Ectodermal cell (in vitro differentiated cells): ENCODE measurements around the gene TBC1D14.
A peak's percentile ranks its signal among the peaks of the same experiment; 100 is the strongest.

ENCODE experiments used
- H3K27ac ChIP-seq: 2 replicates; pipeline ENCODE4 v1.7.0; 2013; ENCODE audit warnings: mild to moderate bottlenecking, low read depth, low read length; ENCODE audit not compliant: insufficient read depth, poor library complexity, severe bottlenecking
- H3K27me3 ChIP-seq: 2 replicates; pipeline ENCODE4 v1.7.0; 2013; ENCODE audit warnings: mild to moderate bottlenecking, low read length; ENCODE audit not compliant: insufficient read depth, control insufficient read depth, poor library complexity, severe bottlenecking
- H3K36me3 ChIP-seq: one replicate; pipeline ENCODE4 v1.7.0; 2013; ENCODE audit warnings: low read length; ENCODE audit not compliant: control insufficient read depth, insufficient read depth
- H3K4me1 ChIP-seq: one replicate; pipeline ENCODE4 v1.7.0; 2013; ENCODE audit warnings: low read length; ENCODE audit not compliant: control insufficient read depth, insufficient read depth
- H3K4me3 ChIP-seq: 2 replicates; pipeline ENCODE4 v1.7.0; 2013; ENCODE audit warnings: low read depth, low read length, control low read depth; ENCODE audit not compliant: insufficient read depth
- H3K9me3 ChIP-seq: 2 replicates; pipeline ENCODE4 v1.7.0; 2013; ENCODE audit warnings: mild to moderate bottlenecking, low read length, moderate library complexity; ENCODE audit not compliant: control insufficient read depth
- WGBS, 2 experiments: methylation state at CpG; one replicate each; pipeline ENCODE4 v1.1.7; 2013; ENCODE audit warnings: missing lambda C conversion rate in 2 of 2; 5-methylcytosine and 5-hydroxymethylcytosine counted together

TBC1D14 gene

GRCh38 chr4:6928081-6928480 lies 18.5 kb downstream of the TBC1D14 start:
- Histone ChIP-seq H3K4me1 (peaks cover 18% of the 10 kb centered on the region), H3K27ac (no peak overlapping the region), H3K36me3 (peaks cover 16% of the 10 kb centered on the region), H3K27me3 (no peaks in the 10 kb centered on the region), H3K9me3 (no peaks in the 10 kb centered on the region), H3K4me3 (no peak overlapping the region)
- WGBS, 2 experiments, result 94 to 97% methylated on average over 4 of the region's 4 CpGs

GRCh38 chr4:6929339-6929811 lies 19.7 kb downstream of the TBC1D14 start:
- WGBS, 2 experiments, result 83 to 84% methylated on average over 9 of the region's 9 CpGs
- H3K27me3 ChIP-seq, result no peaks in the 10 kb centered on the region

GRCh38 chr4:6929812-6930464 lies 20.3 kb downstream of the TBC1D14 start:
- no peak overlapping the region for H3K4me3 ChIP-seq
- no peaks in the 10 kb centered on the region for H3K36me3 ChIP-seq
- 62 to 66% methylated on average over 15 of the region's 15 CpGs for WGBS, 2 experiments
- H3K27ac ChIP-seq, result peak overlapping the region; percentile 50
- H3K4me1 ChIP-seq, result peaks cover 18% of the 10 kb centered on the region
- H3K27me3 ChIP-seq, result no peaks in the 10 kb centered on the region
- H3K9me3 ChIP-seq, result no peaks in the 10 kb centered on the region

More at GRCh38 chr4:6929339-6929811, 19.7 kb downstream of the TBC1D14 start:
- H3K4me3 ChIP-seq, result no peak overlapping the region
- H3K9me3 ChIP-seq, result no peaks in the 10 kb centered on the region
- H3K4me1 ChIP-seq, result peaks cover 18% of the 10 kb centered on the region
- H3K27ac ChIP-seq, result no peak overlapping the region
- H3K36me3 ChIP-seq, result peaks cover 3% of the 10 kb centered on the region

- WGBS, 2 experiments, result 94% methylated on average over 3 of the region's 3 CpGs
- Histone ChIP-seq H3K4me3 (no peak overlapping the region), H3K9me3 (no peaks in the 10 kb centered on the region), H3K4me1 (peaks cover 19% of the 10 kb centered on the region), H3K27ac (peak overlapping the region; percentile 26), H3K27me3 (no peaks in the 10 kb centered on the region), H3K36me3 (no peaks in the 10 kb centered on the region)
Observed at GRCh38 chr4:6932475-6932874, 22.8 kb downstream of the TBC1D14 start.

- H3K36me3 ChIP-seq, result no peaks in the 10 kb centered on the region
- WGBS, 2 experiments, result 92 to 93% methylated on average over 3 of the region's 3 CpGs
- peaks cover 24% of the 10 kb centered on the region for H3K4me1 ChIP-seq
- no peaks in the 10 kb centered on the region for H3K27me3 ChIP-seq
- H3K4me3 ChIP-seq, result no peak overlapping the region
- no peaks in the 10 kb centered on the region for H3K9me3 ChIP-seq
- H3K27ac ChIP-seq, result peak overlapping the region; percentile 26
Observed at GRCh38 chr4:6932918-6933317, 23.3 kb downstream of the TBC1D14 start.

GRCh38 chr4:6933691-6934430 lies 24.2 kb downstream of the TBC1D14 start:
- Histone ChIP-seq H3K4me1 (peaks cover 29% of the 10 kb centered on the region), H3K9me3 (no peaks in the 10 kb centered on the region), H3K36me3 (no peaks in the 10 kb centered on the region), H3K4me3 (no peak overlapping the region), H3K27ac (no peak overlapping the region), H3K27me3 (no peaks in the 10 kb centered on the region)
- WGBS, 2 experiments, result 89 to 91% methylated on average over 9 of the region's 9 CpGs

GRCh38 chr4:6935965-6936364 lies 26.3 kb downstream of the TBC1D14 start:
- Histone ChIP-seq H3K27ac (no peak overlapping the region), H3K4me1 (peaks cover 30% of the 10 kb centered on the region), H3K9me3 (no peaks in the 10 kb centered on the region), H3K36me3 (no peaks in the 10 kb centered on the region), H3K27me3 (no peaks in the 10 kb centered on the region), H3K4me3 (no peak overlapping the region)
- 95% methylated on average over 4 of the region's 4 CpGs for WGBS, 2 experiments

GRCh38 chr4:6937201-6937600 lies 27.6 kb downstream of the TBC1D14 start:
- no peak overlapping the region for H3K27ac ChIP-seq
- H3K27me3 ChIP-seq, result no peaks in the 10 kb centered on the region
- WGBS, 2 experiments, result 94 to 95% methylated on average over 6 of the region's 6 CpGs

GRCh38 chr4:6937754-6938153 lies 28.1 kb downstream of the TBC1D14 start:
- Histone ChIP-seq H3K27ac (no peak overlapping the region), H3K36me3 (no peaks in the 10 kb centered on the region), H3K27me3 (no peaks in the 10 kb centered on the region), H3K4me3 (no peak overlapping the region), H3K9me3 (no peaks in the 10 kb centered on the region), H3K4me1 (peaks cover 36% of the 10 kb centered on the region)
- 80 to 83% methylated on average over 17 of the region's 17 CpGs for WGBS, 2 experiments

More at GRCh38 chr4:6937201-6937600, 27.6 kb downstream of the TBC1D14 start:
- peaks cover 30% of the 10 kb centered on the region for H3K4me1 ChIP-seq
- no peaks in the 10 kb centered on the region for H3K9me3 ChIP-seq
- no peaks in the 10 kb centered on the region for H3K36me3 ChIP-seq
- no peak overlapping the region for H3K4me3 ChIP-seq

GRCh38 chr4:6938237-6938636 lies 28.6 kb downstream of the TBC1D14 start:
- WGBS, 2 experiments, result 86 to 90% methylated on average over 7 of the region's 7 CpGs
- H3K36me3 ChIP-seq, result no peaks in the 10 kb centered on the region
- no peak overlapping the region for H3K27ac ChIP-seq
- H3K27me3 ChIP-seq, result no peaks in the 10 kb centered on the region
- H3K4me1 ChIP-seq, result peaks cover 41% of the 10 kb centered on the region
- no peaks in the 10 kb centered on the region for H3K9me3 ChIP-seq
- no peak overlapping the region for H3K4me3 ChIP-seq
